Islet precursor cell (in vitro differentiated cells): ENCODE data around the gene HEMK1.
A peak's percentile ranks its signal among the peaks of the same experiment; 100 is the strongest.

Source experiments
- DNase-seq: peaks from one replicate; pipeline ENCODE4 v3.0.0-alpha.2; 2018

HEMK1 gene

DNA sequence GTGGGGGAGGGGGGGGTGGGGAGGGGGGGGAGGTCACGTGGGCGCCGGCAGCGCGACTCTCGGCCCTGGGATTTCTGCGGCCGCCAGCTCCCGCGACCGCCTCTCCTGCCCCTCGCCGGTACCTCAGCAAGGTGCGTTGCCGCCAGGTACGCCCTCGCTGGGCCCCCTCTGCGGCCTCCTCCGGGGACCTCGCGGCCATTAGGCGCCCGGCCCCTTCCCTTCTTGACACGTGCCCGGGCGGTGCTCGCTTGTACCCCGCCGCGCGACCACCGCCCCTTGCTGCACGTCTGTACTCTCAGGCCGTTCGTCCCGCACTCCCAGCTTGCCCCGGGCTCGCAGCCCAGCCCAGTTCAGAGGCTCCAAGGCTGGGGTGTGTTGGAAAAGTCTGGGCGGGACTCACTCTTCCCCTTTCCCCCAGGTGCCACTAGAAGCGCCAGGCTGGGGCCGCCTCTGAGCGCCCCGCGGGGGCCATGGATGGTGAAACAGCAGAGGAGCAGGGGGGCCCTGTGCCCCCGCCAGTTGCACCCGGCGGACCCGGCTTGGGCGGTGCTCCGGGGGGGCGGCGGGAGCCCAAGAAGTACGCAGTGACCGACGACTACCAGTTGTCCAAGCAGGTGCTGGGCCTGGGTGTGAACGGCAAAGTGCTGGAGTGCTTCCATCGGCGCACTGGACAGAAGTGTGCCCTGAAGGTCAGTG, 47.9 kb downstream of the HEMK1 start, which contains the start of gene MAPKAPK3:
Gene MAPKAPK3, plus strand, starts transcription at position 56 of the 696 bp plus-strand sequence. Its CDS starts 415 bp downstream, at position 471.
- DNase-seq: peak; percentile 70

DNA sequence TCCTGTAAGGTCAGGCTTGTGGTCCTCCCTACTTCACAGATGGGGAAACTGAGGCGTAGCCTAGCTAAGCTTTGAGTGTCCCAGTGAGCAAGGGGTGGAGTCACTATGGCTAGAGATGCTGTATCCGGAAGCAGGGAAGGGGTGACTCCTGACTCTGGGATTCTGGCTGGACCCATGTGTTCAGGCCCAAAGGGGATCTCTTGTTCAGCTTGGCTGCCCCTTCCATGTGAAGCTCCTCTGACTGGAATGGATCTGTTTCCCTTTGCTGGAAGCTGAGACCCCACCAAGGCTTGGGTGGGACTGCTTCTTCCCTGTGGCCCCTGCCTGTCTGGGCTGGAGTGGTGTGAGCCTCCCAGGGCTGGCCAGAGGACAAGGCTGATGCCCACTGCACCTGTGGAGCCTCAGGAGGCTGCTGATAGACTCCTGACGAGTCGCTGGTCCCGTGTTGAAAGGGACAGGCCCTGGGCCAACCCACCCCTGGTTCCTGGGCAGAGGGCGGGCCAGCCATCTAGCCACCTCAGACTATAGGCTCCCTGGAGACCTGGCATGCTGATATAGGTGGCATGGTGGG, 48.7 kb downstream of the HEMK1 start:
- DNase-seq: no peak

DNA sequence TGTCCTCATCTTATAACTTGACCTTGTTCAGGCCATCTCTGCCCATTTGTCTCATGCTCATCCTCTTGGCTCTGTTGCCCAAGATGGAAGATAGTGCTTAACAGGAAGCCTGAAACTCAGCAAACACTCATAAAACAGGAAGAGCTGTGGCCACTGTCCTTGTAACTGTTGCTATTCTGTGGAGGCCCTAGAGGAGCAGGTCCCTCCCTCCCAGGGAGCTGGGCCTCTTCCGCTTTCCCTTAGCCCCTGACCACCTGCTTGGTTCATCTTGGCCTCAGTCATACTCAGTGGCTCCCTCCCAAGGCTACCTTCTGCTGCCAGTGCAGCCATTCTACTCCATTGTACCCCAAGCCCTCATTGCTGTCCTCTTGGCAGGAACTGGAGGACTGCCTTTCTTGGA, 51.1 kb downstream of the HEMK1 start:
- DNase-seq: no peak

DNA sequence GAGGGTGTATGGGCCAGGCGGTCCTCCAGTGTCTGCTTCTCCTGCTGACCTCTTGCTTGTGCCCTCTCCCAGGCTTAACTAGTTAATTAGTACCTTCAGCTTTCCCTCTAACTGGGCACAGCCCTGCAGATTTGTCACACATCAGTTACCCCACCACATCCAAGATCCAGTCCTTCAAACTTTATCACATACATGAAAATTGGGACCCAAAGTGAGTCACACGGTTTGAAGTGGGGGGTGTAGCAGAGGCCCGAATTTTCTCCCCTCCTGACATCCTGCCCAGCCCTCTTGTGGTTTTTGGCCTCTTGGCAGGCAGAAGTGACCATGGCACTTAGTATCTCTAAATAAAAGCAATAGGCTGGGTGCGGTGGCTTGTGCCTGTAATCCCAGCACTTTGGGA, 51.5 kb downstream of the HEMK1 start:
- no peak for DNase-seq

DNA sequence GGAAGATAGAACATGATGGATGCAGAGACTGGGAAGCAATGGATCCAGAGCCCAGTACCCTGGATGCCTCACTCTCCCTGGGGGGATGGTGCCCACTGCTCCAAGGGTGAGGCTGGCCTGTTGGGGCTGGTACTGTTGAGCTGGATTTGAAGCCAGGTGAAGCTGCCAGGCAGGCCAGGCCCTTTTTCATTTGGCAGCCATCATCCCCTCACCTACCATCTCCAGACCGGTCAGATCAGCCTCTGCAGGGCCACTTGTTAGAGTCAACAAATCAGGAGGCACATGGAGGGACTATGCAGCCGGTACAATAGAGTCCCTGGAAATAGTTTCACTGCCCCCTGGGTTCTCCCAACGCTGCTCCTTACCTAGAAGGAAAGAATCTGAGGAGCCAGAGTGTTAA, 53.6 kb downstream of the HEMK1 start:
- no peak for DNase-seq

DNA sequence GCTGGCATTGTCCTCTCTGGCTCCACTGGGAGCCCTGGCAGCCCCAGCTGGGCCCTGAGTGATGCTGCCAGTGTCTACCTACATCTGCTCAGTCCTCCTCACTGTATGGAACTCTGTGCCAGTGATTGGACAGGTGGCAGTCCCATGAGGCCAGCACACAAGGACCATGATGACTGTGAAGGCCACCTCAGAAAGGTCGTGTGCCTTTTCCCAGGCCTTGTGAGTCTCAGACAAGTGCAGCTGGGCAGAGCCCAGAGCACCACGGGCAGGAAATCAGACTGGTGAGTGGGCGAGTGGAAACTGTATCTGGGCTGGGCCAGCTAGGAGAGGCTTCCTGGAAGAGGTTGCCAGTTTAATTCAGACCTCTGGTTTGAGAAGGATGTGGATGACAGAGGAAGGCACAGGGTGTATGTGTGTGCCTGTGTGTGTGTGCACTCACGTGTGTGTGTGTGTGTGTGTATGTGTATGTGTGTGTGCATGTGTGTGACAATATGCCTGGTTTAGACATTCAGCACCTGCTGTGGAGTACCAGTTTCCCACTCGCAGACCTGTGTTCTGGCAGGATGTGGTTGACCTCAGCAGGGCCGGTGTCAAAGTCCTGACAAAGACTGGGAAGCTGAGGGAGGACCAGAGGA, 54.6 kb downstream of the HEMK1 start:
- DNase-seq: no peak

DNA sequence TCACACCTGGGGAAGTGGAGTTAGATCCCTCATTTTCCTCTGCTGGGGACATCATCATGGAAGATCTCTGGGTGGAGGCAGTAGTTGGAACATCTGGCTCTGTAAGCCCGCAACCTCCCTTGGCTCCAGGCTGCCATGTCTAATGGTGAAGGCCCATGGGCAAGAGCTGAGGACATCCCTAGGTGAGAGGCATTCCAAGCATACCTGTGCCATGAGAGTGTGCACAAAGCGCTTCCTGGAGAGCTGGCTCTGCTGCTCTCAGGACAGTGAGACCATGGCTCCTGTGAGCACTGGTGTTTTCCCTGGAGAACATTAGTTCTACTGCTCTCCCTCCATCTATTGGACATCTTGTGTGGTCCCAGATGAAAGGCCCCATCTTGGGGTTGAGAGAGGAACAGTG, 55.3 kb downstream of the HEMK1 start:
- DNase-seq: peak; percentile 93

DNA sequence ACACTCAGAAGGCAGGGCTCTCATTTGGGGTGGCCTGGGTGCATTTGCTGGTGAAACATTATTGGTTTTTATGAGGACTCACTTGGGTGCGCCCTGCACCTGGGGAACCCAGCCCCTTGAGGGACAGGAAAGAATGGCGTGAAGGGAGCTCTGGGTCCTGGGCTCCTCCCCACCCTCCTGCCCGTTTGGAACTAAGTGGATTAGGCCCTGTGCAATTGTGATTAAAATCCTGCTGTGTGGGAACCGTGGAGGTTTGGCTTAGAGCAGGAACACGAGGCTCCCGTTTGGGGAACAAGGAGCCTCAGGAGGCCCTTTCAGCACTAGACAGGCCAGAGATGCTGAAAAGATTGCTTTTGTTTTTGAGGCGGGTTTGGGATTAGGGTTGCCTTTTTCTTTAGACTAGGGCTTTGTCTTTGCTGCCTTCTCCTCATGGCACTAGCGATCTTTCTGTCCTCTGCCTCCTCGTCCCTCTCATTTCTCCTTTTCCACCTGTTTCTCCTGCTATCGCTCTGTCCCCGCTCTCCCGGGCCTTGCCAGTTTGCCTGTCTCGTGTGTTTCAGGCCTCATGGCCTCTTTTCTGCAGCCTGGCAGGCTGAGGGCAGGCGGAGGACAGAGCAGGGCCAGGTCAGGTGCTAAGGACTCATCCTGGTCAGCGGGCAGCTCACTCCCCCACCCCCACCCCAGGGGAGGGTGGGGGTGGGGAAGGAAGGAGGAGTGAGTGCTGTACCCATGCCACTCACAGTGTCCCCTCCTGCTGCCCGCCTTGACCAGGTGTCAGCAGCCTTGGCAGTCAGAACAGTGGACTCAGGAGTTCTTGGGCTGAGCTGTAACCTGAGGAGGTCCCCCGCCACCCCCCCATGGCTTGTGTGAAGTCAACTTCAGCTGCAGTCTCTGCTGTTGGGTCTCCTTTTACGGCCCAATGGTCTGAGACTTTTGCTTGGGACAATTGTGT, 56.2 kb downstream of the HEMK1 start:
- DNase-seq: no peak

DNA sequence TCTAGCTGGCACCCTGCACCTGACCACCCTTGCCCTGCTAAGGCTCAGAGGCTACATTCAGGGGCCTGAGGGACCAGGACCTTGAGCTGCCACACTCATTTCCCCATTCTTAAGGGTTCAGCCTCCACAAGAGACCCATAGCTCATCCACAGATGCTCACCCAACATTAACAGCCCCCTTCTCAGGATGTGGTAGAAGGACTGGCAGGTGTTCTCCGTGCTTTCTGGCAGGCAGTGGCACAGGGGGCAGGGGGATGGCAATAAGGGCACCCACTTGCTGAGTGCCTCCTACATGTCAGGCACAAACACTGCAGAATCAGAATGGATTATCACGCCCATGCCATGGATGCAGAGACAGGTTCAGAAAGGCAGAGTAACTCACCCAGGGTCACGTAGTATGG, 57.1 kb downstream of the HEMK1 start:
- DNase-seq: no peak

DNA sequence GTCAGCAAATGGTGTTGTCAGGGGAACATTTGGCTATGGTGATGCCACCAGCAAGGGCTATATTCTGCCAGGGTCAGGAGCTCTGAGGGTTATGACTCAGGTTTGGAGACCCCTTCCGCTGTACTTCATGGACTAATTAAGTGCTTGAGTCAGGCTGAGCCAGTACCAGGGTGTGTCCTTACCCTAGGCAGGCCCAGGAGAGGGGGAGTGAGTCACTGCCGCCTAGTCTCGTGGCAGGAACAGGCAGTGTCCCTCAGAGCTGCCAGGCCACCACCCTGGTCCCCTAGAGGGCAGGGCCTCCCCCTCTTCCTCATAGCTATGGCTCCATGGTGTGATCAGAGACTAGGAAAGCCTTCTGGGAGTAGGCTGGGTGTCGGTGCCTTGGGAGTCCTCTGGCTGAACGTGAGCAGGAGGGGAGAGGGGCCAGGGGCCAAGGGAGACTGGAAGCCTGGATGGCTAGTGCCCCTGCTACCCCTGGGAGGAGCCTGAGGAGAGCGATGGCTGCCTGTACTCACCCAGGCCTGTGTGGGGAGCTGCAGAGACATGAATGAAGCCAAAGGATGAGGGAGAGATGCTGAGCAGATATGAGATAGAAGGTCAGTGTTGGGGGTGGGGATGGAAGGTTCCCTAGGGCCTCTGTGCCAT, 58.2 kb downstream of the HEMK1 start:
- peak; percentile 89 for DNase-seq

DNA sequence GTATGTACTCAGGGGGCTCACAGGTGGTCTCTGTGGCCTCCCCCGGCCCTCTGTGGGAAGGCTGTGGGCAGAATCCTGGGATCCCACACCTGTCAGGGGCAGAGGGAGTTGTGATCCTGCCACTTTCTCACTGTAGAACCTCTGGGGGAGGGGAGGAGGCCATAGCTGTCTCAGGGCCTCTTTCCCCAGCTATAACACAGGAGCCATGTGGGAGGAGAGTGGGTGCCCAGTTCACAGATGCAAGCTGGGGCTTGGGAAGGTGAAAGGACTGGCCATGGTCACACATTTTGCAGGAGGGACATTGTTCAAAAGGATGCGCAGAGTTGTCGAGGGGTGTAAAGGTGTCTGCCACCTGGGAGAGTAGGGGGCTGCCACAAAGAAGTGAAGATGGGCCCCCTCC, 59.3 kb downstream of the HEMK1 start:
- no peak for DNase-seq

DNA sequence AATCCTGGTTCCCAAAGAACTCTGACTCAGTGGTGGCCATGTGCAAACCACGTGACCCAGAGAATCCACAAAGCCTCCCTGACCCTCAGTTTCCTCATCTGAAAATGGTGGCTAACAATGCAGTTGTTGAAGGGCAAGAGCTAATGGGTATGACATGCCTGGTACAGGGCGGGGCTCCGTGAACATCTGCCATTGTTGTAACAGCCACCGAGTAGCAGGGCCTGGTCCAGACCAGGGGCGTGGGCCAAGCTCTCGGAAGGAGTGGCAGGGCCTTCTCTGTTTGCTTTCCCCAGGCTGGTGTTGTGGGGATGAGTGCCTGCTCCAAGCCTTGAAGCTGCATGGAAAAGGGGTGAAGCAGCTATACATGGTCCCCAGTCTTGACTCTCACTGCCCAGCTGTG, 61.1 kb downstream of the HEMK1 start:
- DNase-seq: no peak

DNA sequence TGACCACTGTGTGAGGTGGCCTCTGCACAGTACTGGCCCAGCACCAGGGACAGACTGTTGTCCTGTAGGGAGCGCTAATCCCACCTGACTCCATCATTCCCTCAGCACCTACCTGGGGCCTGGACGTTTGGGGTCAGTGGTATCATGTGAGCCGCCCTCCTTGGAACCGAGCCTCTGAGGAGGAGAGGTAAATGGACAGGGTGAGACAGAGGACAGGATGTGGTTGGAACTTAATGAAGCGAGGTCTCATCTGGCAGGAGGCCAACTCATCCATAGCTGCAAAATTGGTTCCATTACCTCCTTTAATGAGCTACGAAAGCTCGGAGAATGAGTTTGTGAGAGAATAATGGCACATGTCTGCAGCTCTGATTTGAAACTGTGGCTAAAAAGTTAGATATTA, 61.6 kb downstream of the HEMK1 start:
- peak; percentile 76 for DNase-seq

DNA sequence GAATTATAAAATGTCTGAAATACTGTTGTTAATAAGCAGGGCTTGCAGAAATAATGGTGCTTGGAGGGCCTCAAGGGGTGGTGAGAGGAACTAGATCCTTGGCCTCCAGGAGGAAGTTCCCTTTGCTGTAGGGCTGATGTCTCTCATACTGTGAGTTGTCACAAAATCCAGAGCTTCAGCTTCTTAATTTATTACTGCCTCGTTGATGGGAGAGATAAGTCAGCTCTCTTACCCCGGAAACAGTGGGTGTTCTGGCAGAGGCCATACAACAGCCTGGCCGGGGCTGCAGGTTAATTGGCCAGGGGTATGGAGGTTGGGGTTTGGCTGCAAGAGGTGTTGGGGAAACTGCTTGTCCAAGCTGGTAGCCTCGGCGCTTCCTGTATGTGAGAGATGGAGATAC, 63.1 kb downstream of the HEMK1 start:
- no peak for DNase-seq

DNA sequence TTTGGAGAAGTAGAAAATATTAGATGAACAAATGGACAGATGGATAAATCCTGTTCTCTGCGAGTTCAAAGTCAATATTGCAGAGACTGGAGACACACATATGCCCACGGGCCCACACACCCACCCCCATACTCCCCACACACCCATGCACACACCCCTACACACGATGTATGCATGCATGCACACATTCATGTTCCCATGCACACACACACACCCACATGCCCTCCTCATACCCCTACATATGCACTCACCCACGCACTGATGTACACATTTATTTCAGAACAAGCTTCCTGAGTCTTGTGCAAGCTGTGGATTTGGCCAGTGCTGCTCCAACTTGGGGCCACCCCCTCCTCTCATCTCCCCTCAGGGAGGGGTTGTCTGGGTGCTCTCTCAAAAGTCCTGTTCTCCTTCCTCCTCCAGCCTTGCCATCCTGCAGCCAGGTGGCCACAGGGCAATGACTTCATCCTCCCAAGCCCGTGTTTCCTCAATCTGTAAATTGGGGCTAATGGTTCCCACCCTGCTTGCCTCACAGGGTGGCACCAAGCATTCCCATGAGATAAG, 64.0 kb downstream of the HEMK1 start:
- DNase-seq: no peak

DNA sequence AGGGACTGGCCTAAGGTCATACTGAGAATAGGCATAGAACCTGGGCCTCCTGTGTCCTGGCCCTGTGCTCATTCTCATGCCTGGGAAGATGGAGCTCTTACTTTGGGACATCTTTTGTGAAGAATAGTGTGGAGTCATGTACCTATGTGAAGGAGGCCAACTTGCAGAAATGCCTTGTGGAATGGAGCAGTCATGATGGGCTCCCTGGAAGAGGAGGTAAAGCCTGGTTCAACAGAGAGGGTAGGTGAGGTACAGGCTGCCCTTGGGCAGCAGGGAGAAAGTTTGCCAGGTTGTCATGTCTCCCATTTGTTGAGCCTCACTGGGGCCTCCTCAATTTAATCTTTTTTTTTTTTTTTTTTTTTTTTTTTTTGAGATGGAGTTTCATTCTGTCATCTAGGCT, 65.7 kb downstream of the HEMK1 start:
- no peak for DNase-seq

DNA sequence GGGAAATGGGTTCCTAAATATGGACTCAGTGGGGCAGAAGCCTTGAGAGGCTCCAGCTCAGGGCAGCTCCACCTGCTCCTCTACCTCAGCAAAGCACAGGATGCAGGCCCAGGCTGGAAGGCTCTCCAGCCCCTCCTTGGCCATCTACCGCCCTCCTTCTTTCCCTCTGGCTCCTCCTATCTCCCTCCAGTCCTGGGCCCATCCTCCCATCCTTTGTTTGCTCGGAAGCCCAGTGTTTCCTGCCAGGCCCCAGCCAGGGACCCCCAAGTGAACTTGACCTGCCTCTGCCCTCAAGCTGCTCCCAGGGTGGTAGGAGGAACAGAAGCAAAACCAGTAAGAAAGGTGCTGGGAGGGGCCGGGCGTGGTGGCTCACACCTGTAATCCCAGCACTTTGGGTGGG, 67.7 kb downstream of the HEMK1 start:
- no peak for DNase-seq

DNA sequence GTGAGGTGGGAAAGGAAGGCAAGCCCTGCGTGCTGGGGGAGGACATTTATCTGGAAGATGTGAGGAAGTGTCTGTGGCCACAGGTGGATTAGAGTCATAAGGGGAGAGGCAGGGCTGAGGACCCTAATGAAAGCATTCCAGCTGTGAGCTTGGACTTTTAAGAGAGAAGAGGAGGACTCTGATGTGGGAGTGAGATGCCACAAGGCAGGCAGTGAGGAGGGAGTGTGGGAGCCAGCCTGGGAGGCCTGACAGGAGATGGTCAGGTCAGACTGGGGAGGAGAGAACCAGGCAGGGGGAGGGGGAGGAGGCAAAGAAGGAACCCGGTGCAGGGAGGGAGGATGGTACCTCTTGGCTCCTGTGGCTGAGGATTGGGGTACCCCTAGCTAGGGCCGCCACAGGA, 68.6 kb downstream of the HEMK1 start:
- DNase-seq: no peak

DNA sequence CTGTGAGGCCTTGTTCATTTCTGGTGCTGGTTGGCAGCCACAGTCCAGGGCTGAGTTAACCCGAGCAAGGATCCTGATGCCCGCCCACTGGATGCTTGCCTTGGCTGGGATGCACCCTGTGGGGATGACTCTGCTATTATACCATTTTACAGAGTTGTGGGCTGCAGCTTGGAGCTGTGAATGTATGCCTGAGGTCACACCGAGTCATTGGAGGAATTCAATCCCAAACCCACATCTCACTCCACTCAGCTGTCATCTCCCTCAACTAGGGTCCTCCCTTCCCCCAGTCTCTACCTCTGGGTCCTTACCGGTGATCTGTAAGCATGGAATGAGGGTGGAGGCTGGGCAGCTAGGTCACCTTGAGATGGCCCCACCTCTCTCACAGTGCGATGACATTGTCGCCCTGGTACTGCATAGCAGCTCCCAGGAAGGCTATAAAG, 69.8 kb downstream of the HEMK1 start:
- peak; percentile 68 for DNase-seq

DNA sequence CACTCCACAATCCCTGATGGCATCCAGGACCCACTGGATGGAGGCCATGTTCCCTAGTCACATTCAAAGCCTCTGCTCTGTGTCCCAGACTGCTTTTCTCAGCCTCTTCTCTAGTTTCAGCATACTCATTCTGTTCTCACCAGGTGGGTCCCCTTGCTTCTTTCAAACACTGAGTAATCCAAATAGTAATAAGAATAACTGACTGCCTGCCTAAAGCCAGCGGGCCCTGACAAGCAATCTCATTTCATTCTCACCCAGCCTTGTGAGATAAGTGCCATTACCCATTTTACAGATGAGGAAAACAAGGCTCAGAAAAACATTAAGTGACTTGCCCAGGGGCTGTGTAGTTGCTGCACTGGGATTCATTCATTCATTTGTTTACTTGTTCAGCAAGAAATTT, 73.1 kb downstream of the HEMK1 start:
- DNase-seq: no peak

DNA sequence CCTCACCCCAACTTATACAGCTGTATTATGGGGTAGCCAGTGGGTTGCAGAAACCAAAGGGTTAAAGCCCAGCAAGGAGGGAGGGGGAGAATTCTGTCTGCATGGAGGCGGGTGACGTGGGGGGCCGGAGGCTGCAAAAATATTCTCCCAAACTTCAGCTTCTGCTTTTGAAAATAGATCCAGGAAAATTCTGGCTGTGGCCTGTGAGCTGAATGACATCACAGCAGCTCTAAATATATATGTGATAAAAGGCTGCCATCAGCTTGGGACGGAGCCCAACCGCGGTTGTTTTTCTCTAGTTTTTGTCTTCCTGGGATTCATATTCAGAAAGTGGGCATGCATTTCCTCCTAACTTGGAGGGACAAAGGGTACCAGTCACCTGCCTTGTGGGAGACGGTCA, 75.2 kb downstream of the HEMK1 start:
- no peak for DNase-seq

DNA sequence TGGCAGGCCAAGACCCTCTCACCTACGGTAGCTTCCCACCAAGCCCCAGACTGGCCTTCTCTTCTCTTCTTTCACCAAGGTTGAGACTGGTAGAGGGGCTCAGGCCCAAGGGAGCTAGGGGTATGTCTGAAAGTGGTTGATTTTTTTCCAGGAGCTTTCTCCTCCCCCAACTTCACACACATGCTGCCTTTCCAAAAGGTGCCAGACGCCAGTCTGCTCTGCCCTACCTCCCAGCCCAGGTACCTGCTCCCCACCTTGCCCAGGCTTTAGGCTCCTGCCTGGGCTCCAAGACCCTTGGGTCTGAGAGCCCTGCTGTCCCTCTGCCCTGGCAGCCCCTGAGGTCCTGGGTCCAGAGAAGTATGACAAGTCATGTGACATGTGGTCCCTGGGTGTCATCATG, 76.1 kb downstream of the HEMK1 start:
- DNase-seq: no peak
